ENCODE data around the gene EVI5. TPM values are rescaled to one million over a fixed set of nuclear protein-coding genes. Genes with fewer than 3 reads are reported as not detected.

The EVI5 gene
- total RNA-seq, 1 donor from 2014 or later = 80.4 TPM

DNA sequence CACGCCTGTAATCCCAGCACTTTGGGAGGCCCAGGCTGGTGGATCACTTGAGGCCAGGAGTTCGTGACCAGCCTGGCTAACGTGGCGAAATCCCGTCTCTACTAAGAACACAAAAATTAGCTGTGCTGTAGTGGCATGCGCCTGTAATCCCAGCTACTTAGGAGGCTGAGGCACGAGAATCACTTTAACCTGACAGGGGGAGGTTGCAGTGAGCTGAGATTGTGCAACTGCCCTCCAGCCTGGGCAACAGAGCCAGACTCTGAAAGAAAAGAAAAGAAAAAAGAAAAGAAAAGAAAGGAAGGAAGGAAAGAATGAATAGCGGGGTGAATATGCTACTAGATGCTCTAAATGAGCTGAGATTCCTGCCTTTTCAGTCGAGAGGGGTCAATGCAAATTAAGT, 305.3 kb downstream of the EVI5 start:
- no peak overlapping the region for H3K4me3 Mint-ChIP-seq (ENCODE audit: unreplicated experiment)
- peaks cover 5% of the 10 kb centered on the region for H3K4me1 Mint-ChIP-seq (ENCODE audit: low read depth, unreplicated experiment)
- H3K36me3 Mint-ChIP-seq (ENCODE audit: low read depth, unreplicated experiment) = peaks cover 12% of the 10 kb centered on the region
- H3K27me3 Mint-ChIP-seq (ENCODE audit: low read depth, unreplicated experiment) = peaks cover 87% of the 10 kb centered on the region
- Histone ChIP-seq H2AFZ (ENCODE audit: low read depth, low read length) (no peak overlapping the region), H3K9me3 (ENCODE audit: insufficient read depth, low read depth, low read length) (peaks cover 2% of the 10 kb centered on the region), H3K9ac (ENCODE audit: low read length) (no peak overlapping the region), H3K4me3 (ENCODE audit: insufficient read depth, low read depth, low read length) (no peak overlapping the region), H3K79me2 (ENCODE audit: insufficient read depth, low read length) (no peaks in the 10 kb centered on the region), H3K4me2 (ENCODE audit: low read length) (no peak overlapping the region), H3K4me1 (ENCODE audit: insufficient read depth, low read length) (peaks cover 21% of the 10 kb centered on the region), H4K20me1 (ENCODE audit: insufficient read depth, low read length) (peaks cover 26% of the 10 kb centered on the region), H3K27me3 (ENCODE audit: insufficient read depth, low read length) (peaks cover 96% of the 10 kb centered on the region), H3K27ac (ENCODE audit: low read depth, low read length) (no peak overlapping the region), H3K36me3 (ENCODE audit: insufficient read depth, low read length) (no peaks in the 10 kb centered on the region)
- no peak for DNase-seq (ENCODE audit: low read depth)
- FAIRE-seq = no peak
- H3K9me3 Mint-ChIP-seq (ENCODE audit: unreplicated experiment) = peaks cover 15% of the 10 kb centered on the region
- no peak overlapping the region for H3K27ac Mint-ChIP-seq (ENCODE audit: unreplicated experiment)
- no peak for TF ChIP-seq EZH2 (IDR thresholded peaks at IDR 0.05; ENCODE audit: insufficient read depth, low read length)
- TF ChIP-seq, protein P1, sequence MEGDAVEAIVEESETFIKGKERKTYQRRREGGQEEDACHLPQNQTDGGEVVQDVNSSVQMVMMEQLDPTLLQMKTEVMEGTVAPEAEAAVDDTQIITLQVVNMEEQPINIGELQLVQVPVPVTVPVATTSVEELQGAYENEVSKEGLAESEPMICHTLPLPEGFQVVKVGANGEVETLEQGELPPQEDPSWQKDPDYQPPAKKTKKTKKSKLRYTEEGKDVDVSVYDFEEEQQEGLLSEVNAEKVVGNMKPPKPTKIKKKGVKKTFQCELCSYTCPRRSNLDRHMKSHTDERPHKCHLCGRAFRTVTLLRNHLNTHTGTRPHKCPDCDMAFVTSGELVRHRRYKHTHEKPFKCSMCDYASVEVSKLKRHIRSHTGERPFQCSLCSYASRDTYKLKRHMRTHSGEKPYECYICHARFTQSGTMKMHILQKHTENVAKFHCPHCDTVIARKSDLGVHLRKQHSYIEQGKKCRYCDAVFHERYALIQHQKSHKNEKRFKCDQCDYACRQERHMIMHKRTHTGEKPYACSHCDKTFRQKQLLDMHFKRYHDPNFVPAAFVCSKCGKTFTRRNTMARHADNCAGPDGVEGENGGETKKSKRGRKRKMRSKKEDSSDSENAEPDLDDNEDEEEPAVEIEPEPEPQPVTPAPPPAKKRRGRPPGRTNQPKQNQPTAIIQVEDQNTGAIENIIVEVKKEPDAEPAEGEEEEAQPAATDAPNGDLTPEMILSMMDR (IDR thresholded peaks at IDR 0.05; ENCODE audit: insufficient read depth, low read depth, low read length) = no peak

- Histone ChIP-seq H3K36me3 (ENCODE audit: insufficient read depth, low read length) (no peaks in the 10 kb centered on the region), H3K4me2 (ENCODE audit: low read length) (no peak overlapping the region), H3K4me3 (ENCODE audit: insufficient read depth, low read depth, low read length) (no peak overlapping the region), H4K20me1 (ENCODE audit: insufficient read depth, low read length) (peaks cover 17% of the 10 kb centered on the region), H3K27ac (ENCODE audit: low read depth, low read length) (no peak overlapping the region), H3K4me1 (ENCODE audit: insufficient read depth, low read length) (peaks cover 13% of the 10 kb centered on the region), H3K27me3 (ENCODE audit: insufficient read depth, low read length) (peaks cover 91% of the 10 kb centered on the region), H3K9me3 (ENCODE audit: insufficient read depth, low read depth, low read length) (peaks cover 2% of the 10 kb centered on the region), H3K79me2 (ENCODE audit: insufficient read depth, low read length) (no peaks in the 10 kb centered on the region), H3K9ac (ENCODE audit: low read length) (no peak overlapping the region), H2AFZ (ENCODE audit: low read depth, low read length) (no peak overlapping the region)
- no peak overlapping the region for H3K27ac Mint-ChIP-seq (ENCODE audit: unreplicated experiment)
- TF ChIP-seq, protein P1 (IDR thresholded peaks at IDR 0.05; ENCODE audit: insufficient read depth, low read depth, low read length) = no peak
- no peak for TF ChIP-seq EZH2 (IDR thresholded peaks at IDR 0.05; ENCODE audit: insufficient read depth, low read length)
- no peak for DNase-seq (ENCODE audit: low read depth)
- peaks cover 86% of the 10 kb centered on the region for H3K27me3 Mint-ChIP-seq (ENCODE audit: low read depth, unreplicated experiment)
- H3K36me3 Mint-ChIP-seq (ENCODE audit: low read depth, unreplicated experiment) = peaks cover 12% of the 10 kb centered on the region
- H3K9me3 Mint-ChIP-seq (ENCODE audit: unreplicated experiment) = peaks cover 15% of the 10 kb centered on the region
- FAIRE-seq = no peak
- no peaks in the 10 kb centered on the region for H3K4me1 Mint-ChIP-seq (ENCODE audit: low read depth, unreplicated experiment)
- H3K4me3 Mint-ChIP-seq (ENCODE audit: unreplicated experiment) = no peak overlapping the region
Observed at GRCh38 chr1:92478393-92478792, 306.5 kb downstream of the EVI5 start.

- Mint-ChIP-seq H3K9me3 (ENCODE audit: unreplicated experiment) (peaks cover 12% of the 10 kb centered on the region), H3K27me3 (ENCODE audit: low read depth, unreplicated experiment) (peaks cover 74% of the 10 kb centered on the region), H3K36me3 (ENCODE audit: low read depth, unreplicated experiment) (peaks cover 12% of the 10 kb centered on the region), H3K4me1 (ENCODE audit: low read depth, unreplicated experiment) (no peaks in the 10 kb centered on the region), H3K4me3 (ENCODE audit: unreplicated experiment) (no peak overlapping the region), H3K27ac (ENCODE audit: unreplicated experiment) (no peak overlapping the region)
- Histone ChIP-seq H3K4me2 (ENCODE audit: low read length) (no peak overlapping the region), H4K20me1 (ENCODE audit: insufficient read depth, low read length) (no peaks in the 10 kb centered on the region), H3K27ac (ENCODE audit: low read depth, low read length) (no peak overlapping the region), H3K36me3 (ENCODE audit: insufficient read depth, low read length) (no peaks in the 10 kb centered on the region), H3K27me3 (ENCODE audit: insufficient read depth, low read length) (peaks cover 77% of the 10 kb centered on the region), H3K9me3 (ENCODE audit: insufficient read depth, low read depth, low read length) (peaks cover 2% of the 10 kb centered on the region), H3K79me2 (ENCODE audit: insufficient read depth, low read length) (no peaks in the 10 kb centered on the region), H2AFZ (ENCODE audit: low read depth, low read length) (no peak overlapping the region), H3K4me3 (ENCODE audit: insufficient read depth, low read depth, low read length) (no peak overlapping the region), H3K9ac (ENCODE audit: low read length) (no peak overlapping the region), H3K4me1 (ENCODE audit: insufficient read depth, low read length) (peaks cover 4% of the 10 kb centered on the region)
- no peak for DNase-seq (ENCODE audit: low read depth)
- no peak for TF ChIP-seq EZH2 (IDR thresholded peaks at IDR 0.05; ENCODE audit: insufficient read depth, low read length)
- TF ChIP-seq, protein P1 (IDR thresholded peaks at IDR 0.05; ENCODE audit: insufficient read depth, low read depth, low read length) = no peak
- no peak for FAIRE-seq
Observed at GRCh38 chr1:92476071-92476631, 308.8 kb downstream of the EVI5 start.
